ENCODE data around the gene CEMIP.
"Not testable (repeated sequence)": the region's sequence is repeated elsewhere in the genome, so short reads cannot be mapped to it uniquely, and the experiment has no call there.

The CEMIP gene

DNA sequence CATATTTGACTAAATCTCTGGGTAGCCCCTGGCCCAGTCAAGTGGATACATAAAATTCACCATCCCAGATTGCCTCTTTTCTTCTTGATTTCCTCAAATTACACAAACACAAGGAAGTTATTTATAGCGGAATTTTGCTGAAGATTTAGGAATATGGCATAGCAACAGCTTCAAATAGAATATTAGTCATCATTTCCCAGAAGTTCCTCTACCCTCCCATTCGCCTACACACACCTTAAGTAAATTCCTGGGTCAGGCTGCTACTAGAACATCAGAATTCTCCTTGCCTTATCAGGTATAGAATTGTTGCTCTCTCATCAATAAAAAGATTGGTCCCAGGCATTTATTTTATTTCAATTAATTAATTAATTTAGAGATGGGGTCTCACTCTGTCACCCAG is 178.8 kb downstream of the CEMIP start:
- DNase-seq, result no peak

DNA sequence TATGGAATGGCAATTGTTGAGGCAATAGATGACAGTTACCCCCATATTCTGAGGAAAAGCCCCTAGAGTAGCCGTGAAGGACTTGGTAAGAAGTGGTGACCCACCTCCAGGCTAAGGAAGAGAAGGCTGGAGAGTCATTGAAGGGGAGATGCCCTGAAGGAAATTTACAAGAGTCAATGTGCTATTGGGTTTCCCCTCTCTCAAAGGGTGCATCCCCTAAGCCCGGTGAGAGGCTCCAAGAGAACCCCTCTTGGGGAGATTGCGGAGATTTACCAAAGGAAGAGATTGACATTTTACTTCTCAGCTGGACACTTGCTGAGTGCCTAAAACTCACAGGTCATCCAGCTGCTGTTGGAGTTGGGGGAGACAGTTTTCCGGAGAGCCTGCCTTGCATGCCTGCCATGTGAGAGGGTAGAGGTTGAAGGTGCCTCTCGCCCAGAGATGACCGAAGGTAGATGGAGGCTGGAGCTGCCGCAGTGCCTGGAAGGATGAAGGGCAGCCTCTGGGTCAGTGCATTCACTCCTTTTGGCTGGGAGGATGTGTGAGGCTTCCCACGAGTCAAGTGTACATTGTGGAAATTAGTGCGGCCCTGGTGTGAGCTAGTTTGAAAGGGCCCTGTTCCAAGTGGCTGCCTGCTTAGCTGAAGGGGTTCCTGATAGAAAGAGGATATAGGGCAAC is 179.8 kb downstream of the CEMIP start:
- no peak for DNase-seq

DNA sequence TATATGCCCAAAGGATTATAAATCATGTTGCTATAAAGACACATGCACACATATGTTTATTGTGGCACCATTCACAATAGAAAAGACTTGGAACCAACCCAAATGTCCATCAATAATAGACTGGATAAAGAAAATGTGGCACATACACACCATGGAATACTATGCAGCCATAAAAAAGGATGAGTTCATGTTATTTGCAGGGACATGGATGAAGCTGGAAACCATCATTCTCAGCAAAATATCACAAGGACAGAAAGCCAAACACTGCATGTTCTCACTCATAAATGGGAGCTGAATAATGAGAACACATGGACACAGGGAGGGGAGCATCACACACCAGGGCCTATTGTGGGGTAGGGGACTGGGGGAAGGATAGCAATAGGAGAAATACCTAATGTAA is 186.3 kb downstream of the CEMIP start:
- DNase-seq, result not testable (repeated sequence)

DNA sequence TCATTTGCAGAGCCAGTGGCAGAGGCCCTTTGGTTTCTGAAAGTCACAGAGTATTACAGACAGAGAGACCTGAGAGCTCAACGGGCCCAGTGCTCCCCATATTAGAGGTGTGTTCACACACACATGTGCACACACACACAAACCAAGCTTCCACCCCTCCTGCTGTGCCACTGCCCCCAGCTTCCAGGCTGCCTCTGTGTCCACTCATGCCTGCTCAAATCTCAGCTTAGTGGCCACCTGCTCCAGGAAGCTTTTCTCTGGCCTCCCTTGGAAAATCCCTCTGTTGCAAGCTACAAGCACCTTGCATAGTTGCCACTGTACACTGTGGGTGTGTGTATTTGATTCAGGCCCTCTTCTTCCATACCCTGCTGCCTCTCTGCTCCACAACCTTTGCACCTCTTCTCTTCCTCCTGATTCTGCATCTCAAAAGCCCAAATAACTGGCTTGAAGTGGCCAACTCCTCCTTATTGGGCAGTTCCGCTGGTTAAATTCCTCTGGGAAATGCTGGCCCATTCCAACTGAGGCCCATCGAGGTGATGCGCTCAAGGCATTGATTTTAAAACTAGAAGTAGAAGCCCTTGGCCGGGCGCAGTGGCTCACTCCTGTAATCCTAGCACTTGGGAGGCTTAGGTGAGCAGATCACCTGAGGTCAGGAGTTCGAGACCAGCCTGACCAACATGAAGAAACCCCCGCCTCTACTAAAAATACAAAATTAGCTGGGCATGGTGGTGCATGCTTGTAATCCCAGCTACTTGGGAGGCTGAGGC is 187.4 kb downstream of the CEMIP start:
- no peak for DNase-seq

DNA sequence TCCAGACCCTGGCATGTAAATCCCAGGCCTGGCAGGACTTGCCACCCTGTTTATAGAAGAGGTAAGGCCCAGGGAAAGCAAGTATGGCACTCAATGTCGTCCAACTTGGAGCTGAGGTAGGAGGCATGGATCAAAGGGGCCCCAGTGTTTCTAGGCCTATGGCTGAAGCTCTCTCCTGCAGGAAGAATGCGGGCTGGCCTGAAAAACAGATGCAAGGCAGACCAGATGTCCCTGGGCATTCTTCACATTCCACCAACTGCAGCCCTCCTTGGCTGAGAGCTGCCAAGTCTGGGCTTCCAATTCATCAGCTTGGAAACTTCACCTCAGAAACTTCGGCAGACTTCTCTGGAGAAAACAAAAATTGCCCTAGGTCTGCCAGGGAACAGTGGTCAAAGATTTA is 188.3 kb downstream of the CEMIP start:
- DNase-seq, result no peak

DNA sequence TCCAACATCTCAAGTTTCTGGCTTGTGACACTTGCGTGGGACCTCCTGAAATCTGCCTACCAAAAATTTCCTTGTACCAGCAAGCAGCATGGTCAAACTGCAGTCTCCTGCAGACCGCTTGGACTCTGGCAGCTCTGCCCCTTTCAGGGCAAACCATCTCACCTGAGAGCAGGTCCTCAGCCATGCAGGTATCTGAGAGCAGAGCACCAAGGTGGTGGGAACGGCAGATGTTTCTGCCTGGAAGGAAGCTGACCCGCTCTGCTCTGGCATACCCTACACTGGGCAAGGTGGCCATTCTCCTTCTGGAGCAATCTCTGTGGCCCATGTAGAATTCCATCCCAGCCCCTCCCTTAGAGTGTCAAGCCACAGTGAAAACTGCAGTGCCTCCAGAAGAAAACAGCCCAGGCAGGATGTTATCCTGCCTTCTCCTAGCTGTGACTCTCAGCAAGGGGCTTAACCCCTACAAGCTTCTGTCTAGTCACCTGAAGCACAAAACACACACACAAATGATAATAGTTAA is 188.9 kb downstream of the CEMIP start:
- DNase-seq, result no peak

DNA sequence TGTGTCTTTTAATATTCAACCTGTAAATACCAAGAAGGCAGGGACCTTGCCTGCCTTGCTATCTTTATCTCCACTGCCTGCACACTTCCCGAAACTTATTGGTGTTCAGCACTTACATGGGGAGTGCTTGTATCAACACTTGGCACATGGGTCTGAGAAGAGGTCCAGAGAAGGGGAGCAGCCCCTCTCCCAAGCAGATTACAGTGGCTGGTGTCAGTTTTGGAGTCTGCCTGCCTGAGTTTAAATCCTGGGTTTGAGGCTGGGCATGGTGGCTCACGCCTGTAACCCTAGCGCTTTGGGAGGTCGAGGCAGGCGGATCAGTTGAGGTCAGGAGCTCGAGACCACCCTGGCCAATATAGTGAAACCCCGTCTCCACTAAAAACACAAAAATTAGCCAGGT is 190.1 kb downstream of the CEMIP start:
- DNase-seq, result no peak

DNA sequence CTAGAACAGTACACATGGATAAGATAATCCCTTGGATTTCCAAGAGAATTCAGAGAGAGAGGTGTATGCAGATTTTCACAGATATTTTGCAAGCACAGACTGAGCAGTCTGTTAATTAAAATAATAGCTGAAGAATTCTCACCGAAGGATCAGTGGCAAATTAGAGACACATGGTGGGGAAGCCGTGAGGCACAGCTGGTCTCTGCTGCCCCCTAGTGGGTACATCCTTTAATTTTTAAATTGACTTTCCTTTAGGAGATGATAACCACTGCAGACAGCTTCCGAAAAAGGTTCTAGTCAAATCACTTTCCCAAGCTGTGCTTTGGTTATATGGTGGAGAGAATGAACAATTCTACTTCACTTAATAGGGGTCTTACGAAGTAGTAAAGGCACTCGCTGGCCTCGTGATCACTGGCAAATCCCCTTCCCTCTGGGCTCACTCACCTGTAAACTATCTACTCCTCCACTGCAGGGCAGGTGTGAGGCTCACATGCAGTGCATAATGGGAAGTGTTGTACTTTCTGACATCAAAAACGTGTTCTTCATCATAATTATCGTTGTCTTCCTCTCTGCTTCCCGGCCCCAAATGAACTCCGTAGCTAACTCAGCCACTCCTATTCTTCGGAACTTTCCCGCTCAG is 191.0 kb downstream of the CEMIP start:
- peak; percentile 37 for DNase-seq

DNA sequence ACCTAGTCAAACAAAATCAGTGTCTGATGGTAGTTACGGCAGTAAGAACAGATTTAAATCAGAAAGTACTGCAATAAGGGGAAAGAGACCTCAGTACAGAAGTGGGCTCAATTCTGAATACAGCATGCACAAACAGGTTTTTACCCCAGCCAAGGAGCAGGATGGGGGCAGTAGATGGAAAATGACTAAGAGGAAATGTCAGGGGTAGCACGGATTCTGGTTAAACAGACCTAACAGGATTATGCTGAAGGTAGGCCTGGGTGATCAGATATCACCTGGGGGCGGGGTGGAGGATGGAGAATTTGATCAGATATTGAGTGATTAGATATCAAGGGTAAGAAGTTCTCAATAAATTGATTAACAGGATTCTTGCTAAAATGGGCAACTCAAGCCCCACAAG is 191.5 kb downstream of the CEMIP start:
- no peak for DNase-seq

DNA sequence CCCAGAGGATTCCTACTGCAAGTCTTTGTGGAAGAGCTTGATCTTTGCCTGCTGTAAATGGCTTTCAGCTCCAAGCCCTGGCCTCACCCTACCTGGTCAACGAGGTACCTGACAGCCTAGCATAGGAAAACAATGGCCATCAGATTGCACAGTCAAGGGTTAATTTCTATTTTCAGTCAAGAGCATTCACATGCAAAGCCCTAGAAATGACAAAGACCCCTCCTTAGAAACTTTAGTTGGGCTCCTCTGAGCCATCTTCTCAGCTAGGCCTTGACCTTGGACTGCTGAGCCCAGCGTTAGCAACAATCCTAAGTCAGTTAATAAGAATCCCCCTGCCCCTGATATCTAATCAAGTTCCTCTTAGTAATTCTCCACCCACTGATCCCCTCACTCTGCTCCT is 192.0 kb downstream of the CEMIP start:
- no peak for DNase-seq

DNA sequence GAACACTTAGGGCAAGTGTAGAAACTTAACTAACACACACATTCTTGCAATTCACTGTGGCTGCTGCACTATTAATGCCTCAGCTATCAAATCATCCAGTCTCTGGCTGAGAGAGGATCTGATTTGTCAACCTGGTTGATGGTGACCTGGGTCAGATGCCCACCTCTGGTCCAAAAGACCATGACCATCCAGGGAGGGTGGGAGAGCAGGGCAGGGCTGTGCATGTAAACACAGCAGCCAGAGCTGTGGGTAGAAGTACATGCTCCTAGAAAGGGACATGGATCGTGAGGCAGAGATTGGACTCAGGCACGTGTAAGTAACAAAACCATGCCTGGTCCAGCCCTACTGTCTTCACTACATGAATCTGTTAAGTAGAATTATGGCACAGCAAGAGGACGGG is 193.1 kb downstream of the CEMIP start:
- DNase-seq, result no peak

DNA sequence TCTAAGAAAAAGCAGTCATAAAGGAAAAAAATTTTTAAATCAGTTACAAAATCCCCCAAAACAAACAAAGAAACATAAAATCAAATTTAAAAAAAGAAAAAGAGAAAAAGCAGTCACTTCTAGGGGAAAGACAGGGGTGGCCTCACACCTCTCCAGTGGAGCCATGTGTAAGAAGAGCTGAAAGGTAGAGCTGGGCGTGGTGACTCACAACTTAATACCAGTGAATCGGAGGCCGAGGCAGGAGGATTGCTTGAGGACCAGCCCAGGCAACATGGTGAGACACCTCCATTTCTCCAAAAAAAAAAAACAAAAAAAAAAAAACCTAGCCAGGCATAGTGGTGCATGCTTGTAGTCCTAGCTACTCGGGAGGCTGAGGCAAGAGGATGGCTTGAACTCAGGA is 195.7 kb downstream of the CEMIP start:
- DNase-seq, result no peak

DNA sequence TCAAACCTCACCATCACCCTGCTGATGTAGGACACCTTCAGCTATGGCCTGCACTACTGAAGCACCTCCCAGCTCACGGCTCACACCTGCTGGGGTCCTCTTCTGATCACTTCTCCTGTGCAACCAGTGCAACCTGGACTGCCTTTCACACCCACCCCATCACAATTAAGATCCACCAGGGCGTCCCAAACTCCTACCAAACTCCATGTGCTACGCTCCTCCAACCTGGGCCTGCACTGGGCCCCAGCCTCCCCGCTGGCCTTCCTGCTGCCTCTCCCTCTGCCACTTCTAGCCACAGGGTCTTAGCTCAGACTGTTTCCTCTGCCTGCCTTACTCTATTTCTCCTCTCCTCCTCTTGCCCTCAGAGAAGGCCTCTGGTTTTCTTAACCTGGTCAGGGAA is 197.7 kb downstream of the CEMIP start:
- no peak for DNase-seq

DNA sequence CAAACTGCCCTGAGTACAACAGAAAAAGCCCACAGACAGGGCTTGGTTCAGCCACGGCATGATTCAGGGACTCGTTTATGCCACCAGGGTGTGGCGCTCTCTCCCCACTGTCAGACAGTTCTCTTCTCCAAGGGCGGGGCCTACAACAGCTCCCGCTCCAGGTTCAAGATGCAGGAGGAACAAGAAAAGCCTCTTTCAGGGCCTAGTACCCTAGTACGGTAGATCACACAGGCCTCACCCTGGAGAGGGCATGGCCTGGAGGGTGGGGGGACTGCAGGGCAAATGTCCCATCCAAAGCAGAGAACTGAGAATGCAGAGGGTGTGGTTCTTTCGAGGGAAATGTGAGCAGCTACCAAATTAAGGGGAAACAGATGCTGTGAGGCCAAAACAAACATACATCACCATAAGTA is 198.5 kb downstream of the CEMIP start:
- DNase-seq, result no peak

DNA sequence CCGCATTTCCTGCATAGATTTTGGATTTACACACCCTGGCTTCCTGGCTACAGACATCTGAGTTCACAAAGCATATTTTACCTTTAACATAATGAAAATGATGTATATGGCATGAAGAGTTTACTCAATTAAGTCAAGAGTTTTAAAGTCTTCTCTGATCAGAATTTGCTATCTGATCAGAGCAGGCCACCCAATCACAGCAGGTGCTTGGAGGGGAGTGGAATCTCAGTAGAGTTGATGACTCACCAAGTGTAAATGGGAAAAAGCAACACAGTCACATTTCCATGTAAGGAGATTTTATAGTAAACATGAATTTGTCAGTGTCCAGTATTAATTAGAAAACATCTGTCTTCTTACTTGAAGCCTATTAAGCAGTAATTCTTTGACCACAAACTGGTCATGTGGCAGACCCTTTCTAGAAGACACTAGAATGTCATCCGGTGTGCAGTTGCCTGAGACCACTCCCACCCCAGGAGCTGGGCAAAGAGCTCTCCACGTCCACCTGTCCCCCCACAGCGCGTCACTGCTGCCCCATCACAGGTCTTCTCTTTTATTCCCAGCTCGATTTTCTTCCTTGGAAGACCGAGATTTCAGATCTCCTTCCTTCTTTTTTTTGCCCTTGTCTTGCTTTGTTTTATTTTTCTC is 199.6 kb downstream of the CEMIP start:
- no peak for DNase-seq

DNA sequence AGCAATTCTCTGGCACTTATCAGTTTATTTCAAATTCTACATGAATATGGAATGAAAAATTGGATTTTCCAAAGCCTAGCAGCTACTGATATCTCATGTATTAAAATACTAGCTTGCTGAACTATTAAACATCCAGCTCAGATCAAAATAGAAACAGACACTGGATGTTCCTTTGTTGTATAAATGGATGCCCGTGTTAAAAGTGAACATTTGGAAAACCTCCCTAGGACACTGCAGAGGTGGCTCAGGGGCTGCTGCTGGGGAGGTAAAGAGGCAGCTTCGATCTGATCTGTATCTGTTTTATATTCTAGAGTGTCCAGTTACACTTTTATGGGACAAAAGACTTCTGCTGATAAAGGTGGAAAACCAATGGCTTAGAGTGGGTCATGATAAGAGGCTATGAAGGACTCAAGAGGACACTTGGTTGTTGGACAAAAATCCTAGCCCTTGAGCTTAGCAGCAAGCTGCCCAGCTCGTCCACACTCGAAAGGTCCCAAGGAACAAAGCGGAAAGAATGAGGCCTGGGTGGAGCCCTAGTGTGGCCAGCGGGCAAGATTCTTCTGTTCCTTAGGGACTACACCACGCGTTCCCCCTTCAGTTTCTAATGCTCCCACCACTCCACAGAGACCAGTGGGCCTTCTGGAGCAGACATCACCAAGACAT is 200.5 kb downstream of the CEMIP start:
- DNase-seq, result no peak

DNA sequence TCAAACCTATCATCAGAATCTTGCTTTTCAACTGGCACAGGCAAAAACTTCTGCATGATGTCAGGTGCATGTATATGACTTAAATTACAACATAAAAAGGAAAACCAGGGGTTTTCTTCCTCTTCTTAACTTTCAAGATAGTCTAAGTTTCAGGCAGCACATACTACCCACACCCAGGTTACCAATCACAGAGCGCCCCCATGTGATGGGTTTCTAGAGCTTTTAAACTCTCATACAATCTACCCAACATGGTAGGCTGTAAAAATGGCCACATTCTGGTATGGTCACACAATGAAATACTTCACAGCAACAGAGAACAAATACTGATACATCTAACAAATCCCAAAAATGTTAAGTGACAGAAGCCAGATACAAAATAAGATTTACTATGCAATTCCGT is 203.0 kb downstream of the CEMIP start:
- DNase-seq, result no peak

DNA sequence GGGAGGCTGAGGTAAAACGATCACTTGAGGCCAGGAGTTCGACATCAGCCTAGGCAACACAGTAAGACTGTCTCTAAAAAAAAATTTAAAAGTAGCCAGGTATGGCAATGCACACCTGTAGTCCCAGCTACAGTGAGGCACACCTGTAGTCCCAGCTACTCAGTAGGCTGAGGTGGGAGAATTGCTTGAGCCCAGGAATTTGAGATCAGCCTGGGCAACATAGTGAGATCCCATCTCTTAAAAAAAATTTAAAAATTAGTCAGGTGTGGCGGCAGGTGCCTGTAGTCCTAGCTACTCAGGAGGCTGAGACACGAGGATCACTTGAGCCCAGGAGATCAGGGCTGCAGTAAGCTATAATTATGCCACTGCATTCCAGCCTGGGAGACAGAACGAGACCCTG is 203.7 kb downstream of the CEMIP start:
- DNase-seq, result no peak

DNA sequence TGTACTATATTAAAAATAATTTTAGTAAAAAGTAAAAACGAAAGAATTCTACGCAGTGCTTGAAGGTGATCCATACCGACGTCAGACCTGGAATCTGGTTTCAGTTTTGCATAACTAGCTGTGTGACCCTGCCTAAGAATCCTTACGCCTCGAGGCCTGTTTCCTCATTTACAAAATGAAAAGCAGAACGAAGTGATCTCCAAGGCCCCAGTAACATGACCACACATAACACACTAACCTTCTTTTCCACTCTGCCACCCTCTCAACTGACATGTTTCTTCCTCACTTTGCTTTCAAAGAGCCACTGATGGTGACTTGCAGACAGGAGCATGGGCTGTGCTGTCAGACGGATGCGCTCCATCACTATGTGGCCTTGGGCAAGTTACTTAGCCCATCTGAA is 205.7 kb downstream of the CEMIP start:
- DNase-seq, result no peak

DNA sequence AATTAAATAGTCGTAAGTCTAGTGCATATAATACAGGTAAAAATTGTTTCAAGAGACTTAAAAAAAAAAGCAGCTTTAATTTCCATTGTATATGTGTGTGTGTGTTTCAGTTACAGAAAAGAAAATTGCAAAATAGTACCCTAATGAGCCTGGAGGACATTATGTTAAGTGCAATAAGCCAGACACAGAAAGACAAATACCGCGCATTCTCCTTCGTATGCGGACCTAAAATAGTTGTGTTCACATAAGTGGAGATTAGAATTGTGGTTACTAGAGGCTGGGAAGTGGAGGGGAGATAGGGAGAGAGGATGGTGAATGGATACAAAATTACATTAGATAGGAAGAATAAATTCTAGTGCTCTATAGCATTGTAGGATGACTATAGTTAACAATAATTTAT is 206.8 kb downstream of the CEMIP start:
- no peak for DNase-seq

DNA sequence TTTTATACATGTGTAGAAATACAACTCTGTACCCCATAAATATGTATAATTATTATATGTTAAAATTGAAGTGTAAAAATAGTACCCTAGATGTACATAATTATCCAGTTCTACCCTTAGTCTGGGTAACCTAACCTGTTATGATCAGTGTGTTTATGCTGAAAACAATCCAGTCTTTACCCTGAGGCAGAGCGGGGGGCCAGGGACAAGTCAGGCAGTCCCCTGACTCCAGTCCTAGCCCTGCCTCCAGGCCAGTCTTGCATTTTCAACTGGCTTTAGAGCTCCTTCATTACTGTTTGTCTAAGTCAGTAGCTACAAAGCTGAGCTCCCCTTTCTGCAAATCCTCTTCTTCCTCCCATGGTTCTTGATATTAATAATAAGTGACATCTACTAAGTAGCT is 207.3 kb downstream of the CEMIP start:
- DNase-seq, result no peak

DNA sequence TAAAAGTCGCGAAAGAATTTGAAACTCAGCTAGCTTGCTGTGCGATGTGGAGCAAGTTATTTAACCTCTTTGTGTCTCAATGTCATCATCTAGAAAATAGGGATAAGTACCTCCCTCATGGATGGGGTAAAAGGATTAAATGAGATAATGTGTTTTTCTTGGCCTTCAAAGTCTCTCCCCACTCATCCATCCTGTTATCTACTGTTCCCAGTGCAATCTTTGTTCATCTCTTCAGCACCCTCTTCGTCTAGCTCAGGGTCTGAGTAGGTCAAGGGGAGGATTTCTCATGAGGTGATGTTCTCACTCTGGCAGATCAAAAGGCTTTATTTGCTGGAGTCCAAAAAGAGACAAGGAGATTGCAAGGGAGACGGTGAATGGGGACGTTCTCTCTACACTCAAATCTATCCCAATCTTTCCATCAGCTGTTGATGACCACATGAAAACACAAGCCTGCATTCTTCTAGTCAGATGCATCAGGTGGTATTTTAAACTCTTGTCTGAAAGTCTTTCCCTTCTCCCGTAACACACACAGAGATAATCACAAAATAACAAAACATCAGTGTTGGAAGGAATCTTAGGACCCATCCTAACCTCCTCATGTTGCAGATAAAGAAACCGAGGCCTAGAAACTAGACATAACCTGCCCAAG is 209.1 kb downstream of the CEMIP start:
- no peak for DNase-seq
